ENCODE data around the gene DNAJC18. TPM values are rescaled to one million over a fixed set of nuclear protein-coding genes. Genes with fewer than 3 reads are reported as not detected.

DNAJC18 gene
- total RNA-seq, 2 experiments from 2014 or later, result 7.5 to 8.7 TPM

DNA sequence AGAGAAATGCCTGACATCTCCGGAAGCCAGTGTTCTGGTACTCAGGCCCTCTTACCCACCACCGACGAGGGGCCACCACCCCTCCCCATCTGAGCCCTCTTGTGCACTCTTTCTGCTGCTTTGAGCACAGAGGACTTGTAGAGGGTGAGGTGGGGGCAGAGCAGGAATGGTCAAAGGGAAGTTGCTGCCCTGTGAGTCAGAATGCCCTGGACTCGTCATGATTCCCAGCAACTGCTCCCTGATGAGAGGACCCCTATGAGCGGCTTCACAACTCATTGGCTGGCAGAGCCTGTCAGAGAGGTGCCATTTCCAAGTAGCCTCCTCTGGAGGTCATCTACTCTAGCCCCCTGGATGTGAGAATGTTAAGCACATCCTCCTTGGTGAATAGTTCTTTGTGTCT lies 22.4 kb upstream of the DNAJC18 start:
- peaks cover 51% of the 10 kb centered on the region for H3K4me1 Mint-ChIP-seq (ENCODE audit: low read depth)
- CTCF ChIA-PET, result no interaction called here

DNA sequence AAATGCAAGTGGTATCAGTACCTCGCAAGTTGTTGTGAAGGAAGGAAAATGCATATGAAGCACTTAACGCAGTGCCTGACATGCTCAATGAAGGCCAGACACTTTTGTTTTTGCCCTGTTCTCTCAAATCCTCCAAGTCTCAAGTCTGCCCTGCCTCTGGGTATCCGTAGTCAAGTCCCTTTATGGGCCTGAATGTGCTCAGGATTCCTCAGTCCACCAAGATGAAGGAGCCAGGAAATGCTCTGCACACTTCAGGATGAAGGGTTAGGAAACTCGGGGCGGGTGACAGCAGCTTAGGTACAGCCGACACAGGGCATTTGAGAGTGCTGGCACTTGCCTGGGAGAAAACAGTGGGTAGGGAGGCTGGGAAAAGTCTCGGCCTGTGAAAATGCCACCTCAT lies 21.9 kb upstream of the DNAJC18 start:
- Histone ChIP-seq H3K27me3 (ENCODE audit: control insufficient read depth in 1 of 2, insufficient read depth in 2 of 2, low read length in 2 of 2) (no peaks in the 10 kb centered on the region), H3K4me3 (ENCODE audit: low read length) (no peak overlapping the region), H3K9me3 (ENCODE audit: control insufficient read depth in 1 of 2, insufficient read depth in 1 of 2, low read length in 2 of 2) (no peaks in the 10 kb centered on the region), H3K36me3 (ENCODE audit: insufficient read depth, low read length) (no peaks in the 10 kb centered on the region), H3K27ac (ENCODE audit: low read depth in 1 of 2, low read length in 2 of 2) (no peak overlapping the region), H3K4me1 (ENCODE audit: insufficient read depth, low read length) (peaks cover 59% of the 10 kb centered on the region)
- intact Hi-C loops (cut with DNase I, micrococcal nuclease), result no loop called here
- H3K4me3 Mint-ChIP-seq, result no peak overlapping the region
- DNase-seq (no peak), ATAC-seq (ENCODE audit: poor library complexity) (no peak)
- POLR2A ChIA-PET, result interaction anchor here (0.6 kb wide), 1 partner anchor 21 kb away, joined by 3 read pairs; the partner anchor contains the start of gene STING1
- peaks cover 57% of the 10 kb centered on the region for H3K4me1 Mint-ChIP-seq (ENCODE audit: low read depth)
- no peaks in the 10 kb centered on the region for H3K9me3 Mint-ChIP-seq
- TF ChIP-seq, protein P1, sequence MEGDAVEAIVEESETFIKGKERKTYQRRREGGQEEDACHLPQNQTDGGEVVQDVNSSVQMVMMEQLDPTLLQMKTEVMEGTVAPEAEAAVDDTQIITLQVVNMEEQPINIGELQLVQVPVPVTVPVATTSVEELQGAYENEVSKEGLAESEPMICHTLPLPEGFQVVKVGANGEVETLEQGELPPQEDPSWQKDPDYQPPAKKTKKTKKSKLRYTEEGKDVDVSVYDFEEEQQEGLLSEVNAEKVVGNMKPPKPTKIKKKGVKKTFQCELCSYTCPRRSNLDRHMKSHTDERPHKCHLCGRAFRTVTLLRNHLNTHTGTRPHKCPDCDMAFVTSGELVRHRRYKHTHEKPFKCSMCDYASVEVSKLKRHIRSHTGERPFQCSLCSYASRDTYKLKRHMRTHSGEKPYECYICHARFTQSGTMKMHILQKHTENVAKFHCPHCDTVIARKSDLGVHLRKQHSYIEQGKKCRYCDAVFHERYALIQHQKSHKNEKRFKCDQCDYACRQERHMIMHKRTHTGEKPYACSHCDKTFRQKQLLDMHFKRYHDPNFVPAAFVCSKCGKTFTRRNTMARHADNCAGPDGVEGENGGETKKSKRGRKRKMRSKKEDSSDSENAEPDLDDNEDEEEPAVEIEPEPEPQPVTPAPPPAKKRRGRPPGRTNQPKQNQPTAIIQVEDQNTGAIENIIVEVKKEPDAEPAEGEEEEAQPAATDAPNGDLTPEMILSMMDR (IDR thresholded peaks at IDR 0.05), result no peak
- peak overlapping the region; percentile 89 for H3K27ac Mint-ChIP-seq
- H3K27me3 Mint-ChIP-seq, result no peaks in the 10 kb centered on the region
- H3K36me3 Mint-ChIP-seq (ENCODE audit: low read depth), result no peaks in the 10 kb centered on the region
- CTCF ChIA-PET, result no interaction called here

More for the DNA sequence above, 22.4 kb upstream of the DNAJC18 start:
- no peaks in the 10 kb centered on the region for H3K27me3 Mint-ChIP-seq
- no peak for ATAC-seq (ENCODE audit: poor library complexity)
- no peaks in the 10 kb centered on the region for H3K9me3 Mint-ChIP-seq
- TF ChIP-seq, protein P1 (IDR thresholded peaks at IDR 0.05), result no peak
- Histone ChIP-seq H3K4me1 (ENCODE audit: insufficient read depth, low read length) (peaks cover 57% of the 10 kb centered on the region), H3K36me3 (ENCODE audit: insufficient read depth, low read length) (no peaks in the 10 kb centered on the region), H3K9me3 (ENCODE audit: control insufficient read depth in 1 of 2, insufficient read depth in 1 of 2, low read length in 2 of 2) (no peaks in the 10 kb centered on the region), H3K27me3 (ENCODE audit: control insufficient read depth in 1 of 2, insufficient read depth in 2 of 2, low read length in 2 of 2) (no peaks in the 10 kb centered on the region), H3K4me3 (ENCODE audit: low read length) (no peak overlapping the region), H3K27ac (ENCODE audit: low read depth in 1 of 2, low read length in 2 of 2) (no peak overlapping the region)
- H3K4me3 Mint-ChIP-seq, result no peak overlapping the region
- DNase-seq, result no peak
- intact Hi-C loops (cut with DNase I, micrococcal nuclease), result no loop called here
- peak overlapping the region; percentile 89 for H3K27ac Mint-ChIP-seq
- no peaks in the 10 kb centered on the region for H3K36me3 Mint-ChIP-seq (ENCODE audit: low read depth)
- POLR2A ChIA-PET, result no interaction called here

GRCh38 chr5:139460455-139460854 lies 21.1 kb upstream of the DNAJC18 start:
- CTCF ChIA-PET, result interaction anchor here (0.6 to 3.0 kb wide), 2 partner anchors 23 to 38 kb away, joined by 3 to 17 read pairs; no protein-coding TSS in a partner anchor
- ATAC-seq (ENCODE audit: poor library complexity) (no peak), DNase-seq (no peak)
- H3K36me3 ChIP-seq (ENCODE audit: insufficient read depth, low read length), result no peaks in the 10 kb centered on the region
- Mint-ChIP-seq H3K4me1 (ENCODE audit: low read depth) (peaks cover 60% of the 10 kb centered on the region), H3K9me3 (no peaks in the 10 kb centered on the region), H3K27me3 (no peaks in the 10 kb centered on the region), H3K4me3 (no peak overlapping the region), H3K27ac (peak overlapping the region; percentile 89), H3K36me3 (ENCODE audit: low read depth) (no peaks in the 10 kb centered on the region)
- H3K27ac ChIP-seq (ENCODE audit: low read depth in 1 of 2, low read length in 2 of 2), result no peak overlapping the region
- TF ChIP-seq, protein P1 (IDR thresholded peaks at IDR 0.05), result no peak
- POLR2A ChIA-PET, result interaction anchor here (0.6 to 3.1 kb wide), 5 partner anchors 10 to 118 kb away, joined by 3 to 25 read pairs (median 4); partner anchors contain the start of genes SMIM33 and STING1
- intact Hi-C loops (cut with DNase I, micrococcal nuclease), result no loop called here
- peaks cover 59% of the 10 kb centered on the region for H3K4me1 ChIP-seq (ENCODE audit: insufficient read depth, low read length)
- H3K4me3 ChIP-seq (ENCODE audit: low read length), result no peak overlapping the region
- no peaks in the 10 kb centered on the region for H3K9me3 ChIP-seq (ENCODE audit: control insufficient read depth in 1 of 2, insufficient read depth in 1 of 2, low read length in 2 of 2)
- no peaks in the 10 kb centered on the region for H3K27me3 ChIP-seq (ENCODE audit: control insufficient read depth in 1 of 2, insufficient read depth in 2 of 2, low read length in 2 of 2)

Data from CD4-positive, alpha-beta T cell (primary cell).